Stimulated activated naive CD8-positive, alpha-beta T cell treated with anti-CD3 and anti-CD28 coated beads, Interleukin-15, amount 100 ng/mL, for 72 hours (primary cell): Measurements from ENCODE around the gene MYO7A.
A peak's percentile ranks its signal among the peaks of the same experiment; 100 is the strongest.

Experiments used
- ATAC-seq: fragments of 150-1000 bp; cut with Tn5 transposase; 2 replicates; pipeline ENCODE4 v1.10.0; 2021; ENCODE audit warnings: mild to moderate bottlenecking, moderate library complexity
- DNase-seq, 2 donors: peaks; one replicate each; pipeline ENCODE4 v3.0.0; 2021 to 2022
- H3K27ac Mint-ChIP-seq, 2 donors: one replicate each; pipeline ENCODE4 v1.8.0; 2022; ENCODE audit warnings: mild to moderate bottlenecking in 2 of 2, mixed read lengths in 2 of 2, moderate library complexity in 2 of 2
- H3K27me3 Mint-ChIP-seq: one replicate; pipeline ENCODE4 v1.8.0; 2022; ENCODE audit warnings: mixed read lengths
- H3K4me1 Mint-ChIP-seq: one replicate; pipeline ENCODE4 v1.8.0; 2022; ENCODE audit warnings: mild to moderate bottlenecking, mixed read lengths
- H3K4me3 Mint-ChIP-seq, 2 donors: one replicate each; pipeline ENCODE4 v1.8.0; 2022; ENCODE audit warnings: mild to moderate bottlenecking in 2 of 2, mixed read lengths in 2 of 2, moderate library complexity in 1 of 2
- H3K9me3 Mint-ChIP-seq, 2 donors: one replicate each; pipeline ENCODE4 v1.8.0; 2022; ENCODE audit warnings: mixed read lengths in 2 of 2

The MYO7A gene

DNA sequence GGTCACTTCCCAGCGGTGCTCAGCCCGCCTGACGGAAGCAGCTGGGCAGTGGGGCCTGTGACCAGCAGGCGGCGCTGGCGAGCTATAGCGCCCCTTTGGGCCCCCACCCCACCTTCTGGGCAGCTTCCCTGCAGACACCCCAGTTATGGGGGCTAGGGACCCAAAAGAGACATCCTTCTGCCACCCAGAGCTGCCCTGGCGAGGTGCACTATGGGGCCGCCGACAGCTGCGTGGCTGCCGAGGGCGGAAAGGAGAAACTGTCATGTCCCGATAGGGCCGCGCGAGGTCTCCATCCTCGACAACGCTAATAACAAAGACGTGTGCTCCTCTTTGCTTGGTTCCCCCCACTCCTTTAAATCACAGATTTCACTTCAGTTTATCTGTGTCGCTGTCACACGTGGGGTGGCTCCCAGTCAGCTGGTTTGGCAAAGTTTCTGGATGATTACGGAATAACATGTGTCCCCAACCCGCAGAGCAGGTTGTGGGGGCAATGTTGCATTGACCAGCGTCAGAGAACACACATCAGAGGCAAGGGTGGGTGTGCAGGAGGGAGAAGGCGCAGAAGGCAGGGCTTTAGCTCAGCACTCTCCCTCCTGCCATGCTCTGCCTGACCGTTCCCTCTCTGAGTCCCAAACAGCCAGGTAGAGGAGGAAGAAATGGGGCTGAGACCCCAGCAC is 673 bp upstream of the MYO7A start:
- ATAC-seq: peak; percentile 77
- DNase-seq: peak; percentile 59 to 69
- peak overlapping the region in 1 of 2 donors; percentile 5 for H3K27ac Mint-ChIP-seq
- peaks cover 29% of the 10 kb centered on the region for H3K27me3 Mint-ChIP-seq
- H3K4me3 Mint-ChIP-seq: peak overlapping the region; percentile 69 to 81
- no peaks in the 10 kb centered on the region for H3K9me3 Mint-ChIP-seq
- peaks cover 24% of the 10 kb centered on the region for H3K4me1 Mint-ChIP-seq

DNA sequence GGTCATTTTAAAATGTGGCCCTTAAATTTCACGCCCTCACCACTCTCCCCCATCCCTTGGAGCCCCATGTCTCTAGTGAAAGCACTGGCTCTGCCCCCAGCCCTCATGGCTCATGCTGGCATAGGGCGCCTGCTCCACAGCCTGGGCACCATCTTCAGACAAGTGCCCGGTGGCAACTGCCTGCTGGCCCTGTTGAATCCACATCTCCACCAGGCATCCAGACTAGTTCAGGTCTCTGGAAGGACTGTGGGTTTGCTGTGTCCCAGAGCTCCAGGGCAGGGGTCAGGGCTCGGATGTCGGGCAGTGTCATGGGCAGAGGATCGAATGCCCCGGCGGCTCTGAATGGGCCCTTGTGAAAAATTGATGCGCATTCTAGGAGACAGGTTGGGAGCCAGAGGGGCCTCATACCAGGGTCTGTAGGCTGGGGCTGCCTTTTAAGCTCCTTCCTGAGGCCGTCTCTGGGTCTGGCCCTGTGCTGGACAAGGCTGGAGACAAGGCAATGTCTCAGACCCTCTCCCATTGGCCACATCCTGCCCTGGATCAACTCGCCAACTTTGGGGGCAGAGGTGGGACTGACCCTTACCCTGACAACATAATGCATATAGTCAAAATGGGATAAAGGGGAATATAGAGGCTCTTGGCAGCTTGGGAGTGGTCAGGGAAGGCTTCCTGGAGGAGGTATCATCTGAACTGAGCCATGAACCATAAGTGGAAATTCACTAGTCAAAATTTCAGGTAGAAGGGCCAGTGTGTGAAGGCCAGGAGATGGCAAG is 1.2 kb downstream of the MYO7A start:
- no peak overlapping the region for H3K4me3 Mint-ChIP-seq
- no peaks in the 10 kb centered on the region for H3K9me3 Mint-ChIP-seq
- ATAC-seq (no peak), DNase-seq (no peak)
- H3K27me3 Mint-ChIP-seq: peaks cover 29% of the 10 kb centered on the region
- H3K4me1 Mint-ChIP-seq: peaks cover 24% of the 10 kb centered on the region
- peak overlapping the region in 1 of 2 donors; percentile 68 for H3K27ac Mint-ChIP-seq

DNA sequence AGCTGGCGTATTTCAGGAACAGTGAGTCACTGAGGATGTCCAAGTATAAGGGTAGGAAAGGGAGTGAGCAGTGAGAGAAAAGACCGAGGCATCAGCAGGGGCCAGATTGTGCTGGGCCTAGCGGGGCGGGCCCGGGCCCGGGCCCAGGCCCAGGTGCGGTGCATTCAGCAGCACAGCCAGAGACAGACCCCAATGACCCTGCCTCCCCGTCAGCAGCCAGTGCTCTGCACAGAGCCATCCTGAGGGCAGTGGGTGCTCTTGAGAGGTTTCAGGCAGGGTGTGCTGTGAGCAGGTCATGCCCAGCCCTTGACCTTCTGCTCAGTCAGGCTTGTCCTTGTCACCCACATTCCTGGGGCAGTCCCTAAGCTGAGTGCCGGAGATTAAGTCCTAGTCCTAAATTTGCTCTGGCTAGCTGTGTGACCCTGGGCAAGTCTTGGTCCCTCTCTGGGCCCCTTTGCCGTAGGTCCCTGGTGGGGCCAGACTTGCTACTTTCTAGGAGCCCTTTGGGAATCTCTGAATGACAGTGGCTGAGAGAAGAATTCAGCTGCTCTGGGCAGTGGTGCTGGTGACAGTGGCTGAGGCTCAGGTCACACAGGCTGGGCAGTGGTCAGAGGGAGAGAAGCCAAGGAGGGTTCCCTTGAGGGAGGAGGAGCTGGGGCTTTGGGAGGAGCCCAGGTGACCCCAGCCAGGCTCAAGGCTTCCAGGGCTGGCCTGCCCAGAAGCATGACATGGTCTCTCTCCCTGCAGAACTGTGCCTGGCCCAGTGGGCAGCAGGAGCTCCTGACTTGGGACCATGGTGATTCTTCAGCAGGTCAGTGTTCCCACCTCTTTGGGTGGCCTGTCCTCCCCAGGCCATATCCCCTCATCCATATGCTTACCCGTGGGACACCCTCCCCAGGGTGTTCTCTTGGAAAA is 2.1 kb downstream of the MYO7A start:
- Mint-ChIP-seq H3K9me3 (no peaks in the 10 kb centered on the region), H3K27me3 (peaks cover 29% of the 10 kb centered on the region), H3K4me1 (peaks cover 24% of the 10 kb centered on the region), H3K4me3 (no peak overlapping the region), H3K27ac (peak overlapping the region in 1 of 2 donors; percentile 68)
- ATAC-seq (no peak), DNase-seq (no peak)

- ATAC-seq (no peak), DNase-seq (no peak)
- Mint-ChIP-seq H3K9me3 (no peaks in the 10 kb centered on the region), H3K27ac (no peak overlapping the region), H3K4me1 (peaks cover 29% of the 10 kb centered on the region), H3K27me3 (peaks cover 29% of the 10 kb centered on the region), H3K4me3 (no peak overlapping the region)
Measured at GRCh38 chr11:77130763-77131513, 2.9 kb downstream of the MYO7A start.

- ATAC-seq: no peak
- peaks cover 25% of the 10 kb centered on the region for H3K27me3 Mint-ChIP-seq
- no peak for DNase-seq
- H3K27ac Mint-ChIP-seq: no peak overlapping the region
- H3K4me3 Mint-ChIP-seq: no peak overlapping the region
- peaks cover 30% of the 10 kb centered on the region for H3K4me1 Mint-ChIP-seq
- no peaks in the 10 kb centered on the region for H3K9me3 Mint-ChIP-seq
Measured at GRCh38 chr11:77131560-77131959, 3.5 kb downstream of the MYO7A start.

GRCh38 chr11:77135069-77135468 is 7.0 kb downstream of the MYO7A start:
- Mint-ChIP-seq H3K9me3 (no peaks in the 10 kb centered on the region), H3K4me1 (peaks cover 12% of the 10 kb centered on the region), H3K27ac (no peak overlapping the region), H3K27me3 (peaks cover 34% of the 10 kb centered on the region), H3K4me3 (no peak overlapping the region)
- DNase-seq: no peak
- peak; percentile 53 for ATAC-seq

GRCh38 chr11:77136074-77136473 is 8.0 kb downstream of the MYO7A start:
- Mint-ChIP-seq H3K4me3 (peak overlapping the region in 1 of 2 donors; percentile 3), H3K27me3 (peaks cover 37% of the 10 kb centered on the region), H3K9me3 (no peaks in the 10 kb centered on the region), H3K4me1 (peaks cover 12% of the 10 kb centered on the region), H3K27ac (no peak overlapping the region)
- ATAC-seq (peak; percentile 78), DNase-seq (peak in 1 of 2 donors; percentile 31)

- H3K27ac Mint-ChIP-seq: no peak overlapping the region
- peaks cover 17% of the 10 kb centered on the region for H3K4me1 Mint-ChIP-seq
- DNase-seq: no peak
- ATAC-seq: no peak
- H3K4me3 Mint-ChIP-seq: no peak overlapping the region
- H3K27me3 Mint-ChIP-seq: peaks cover 42% of the 10 kb centered on the region
- no peaks in the 10 kb centered on the region for H3K9me3 Mint-ChIP-seq
Measured at GRCh38 chr11:77136784-77137420, 8.9 kb downstream of the MYO7A start.

DNA sequence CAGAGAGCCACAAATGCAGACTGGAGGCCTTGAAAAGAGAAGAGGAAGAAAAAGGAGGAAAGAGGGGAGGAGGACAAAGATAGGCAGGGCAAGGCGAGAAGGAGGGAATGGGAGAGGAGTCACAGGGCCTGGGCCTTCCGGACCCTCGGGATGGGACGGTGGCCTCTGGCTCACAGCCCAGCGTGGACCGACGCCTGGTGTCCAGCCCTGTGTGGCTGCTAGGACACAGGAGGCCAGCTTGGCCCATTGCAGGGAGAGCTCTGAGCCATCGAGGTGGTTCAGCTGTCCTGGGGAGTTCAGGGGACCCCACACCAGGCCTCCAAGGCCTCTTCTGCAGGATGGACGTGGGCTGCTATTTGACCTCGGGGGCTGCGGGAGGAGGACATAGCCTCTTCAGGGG is 9.4 kb downstream of the MYO7A start:
- Mint-ChIP-seq H3K27me3 (peaks cover 46% of the 10 kb centered on the region), H3K9me3 (no peaks in the 10 kb centered on the region), H3K27ac (no peak overlapping the region), H3K4me1 (peaks cover 22% of the 10 kb centered on the region), H3K4me3 (no peak overlapping the region)
- DNase-seq: no peak
- ATAC-seq: no peak

DNA sequence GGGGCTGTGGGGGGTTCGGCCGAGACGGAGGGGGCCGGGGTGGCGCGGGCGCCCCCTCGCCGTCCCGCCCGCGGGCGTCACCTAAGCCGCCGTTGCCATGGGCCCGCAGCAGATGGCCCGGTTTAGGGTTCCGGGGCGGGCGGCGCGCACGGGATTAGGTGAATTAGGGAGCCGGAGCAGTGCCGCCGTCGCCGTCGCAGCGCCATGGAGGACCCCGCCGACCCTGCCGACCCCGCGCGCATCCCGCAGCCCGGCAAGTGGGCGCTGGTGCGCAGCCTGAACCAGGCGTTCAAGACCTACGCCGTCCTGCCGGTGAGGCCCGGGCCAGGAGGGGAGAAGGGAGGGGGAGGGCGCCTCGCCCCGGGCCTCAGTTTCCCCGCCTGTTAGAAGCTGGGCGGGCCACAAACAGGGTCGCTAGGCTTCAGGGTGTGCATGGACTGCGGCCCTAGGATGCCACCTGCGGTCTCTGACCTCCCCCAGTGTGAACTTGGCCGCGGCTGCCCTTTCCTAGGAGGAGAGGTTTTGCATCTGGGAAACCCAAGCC is 10.1 kb downstream of the MYO7A start:
- H3K27ac Mint-ChIP-seq: no peak overlapping the region
- peaks cover 30% of the 10 kb centered on the region for H3K4me1 Mint-ChIP-seq
- peaks cover 50% of the 10 kb centered on the region for H3K27me3 Mint-ChIP-seq
- DNase-seq (no peak), ATAC-seq (no peak)
- no peak overlapping the region for H3K4me3 Mint-ChIP-seq
- no peaks in the 10 kb centered on the region for H3K9me3 Mint-ChIP-seq

DNA sequence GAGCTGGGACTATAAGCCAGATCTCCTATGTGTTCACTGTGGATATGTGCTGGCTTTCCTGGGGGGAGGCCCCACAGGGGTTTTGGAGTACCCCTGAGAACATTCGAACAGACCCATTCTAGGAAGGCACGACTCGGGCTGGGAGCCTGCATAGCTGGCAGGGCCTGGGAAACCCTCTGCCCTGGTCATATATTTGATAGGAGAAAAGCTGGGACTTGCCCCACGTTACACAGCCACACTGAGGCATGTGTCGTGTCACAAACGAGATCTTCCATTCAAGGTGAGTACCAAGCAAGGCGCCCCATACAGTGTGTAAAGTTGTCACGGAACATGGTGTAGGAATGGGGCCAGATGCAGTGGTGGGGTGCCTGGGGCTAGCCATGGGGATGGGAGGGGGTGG is 11.2 kb downstream of the MYO7A start:
- ATAC-seq: no peak
- H3K4me1 Mint-ChIP-seq: peaks cover 36% of the 10 kb centered on the region
- no peak for DNase-seq
- H3K4me3 Mint-ChIP-seq: no peak overlapping the region
- no peaks in the 10 kb centered on the region for H3K9me3 Mint-ChIP-seq
- peaks cover 56% of the 10 kb centered on the region for H3K27me3 Mint-ChIP-seq
- H3K27ac Mint-ChIP-seq: no peak overlapping the region

DNA sequence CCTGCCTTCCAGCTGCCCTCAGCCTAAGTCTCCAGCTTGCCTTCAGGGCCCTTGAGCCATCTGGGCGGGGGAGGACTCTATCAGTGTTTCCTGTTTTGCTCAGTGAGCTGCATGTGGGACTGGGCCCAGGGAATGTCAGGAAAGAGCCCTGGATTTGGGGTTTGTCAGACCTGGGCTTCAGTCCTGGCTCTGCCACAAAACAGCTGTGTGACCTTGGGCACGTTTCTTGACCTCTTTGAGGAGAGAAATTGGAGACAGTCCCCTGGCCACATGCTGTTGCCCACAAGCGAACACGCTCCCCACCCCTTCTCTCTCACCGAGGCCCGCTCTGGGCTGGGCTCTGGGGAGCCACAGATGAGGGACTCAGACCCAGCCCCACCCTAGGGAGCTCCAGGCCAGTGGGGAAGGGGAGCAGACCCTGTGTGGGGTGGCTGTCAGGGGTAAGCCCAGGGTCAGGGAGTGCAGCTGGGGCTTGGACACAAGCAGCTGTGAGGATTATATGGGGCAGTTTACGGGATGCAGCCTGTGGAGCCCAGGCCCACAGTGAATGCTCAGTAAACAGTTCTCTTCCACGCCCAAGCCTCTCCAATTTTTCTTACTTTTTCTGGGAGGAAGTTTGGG is 12.3 kb downstream of the MYO7A start:
- no peak for DNase-seq
- H3K9me3 Mint-ChIP-seq: no peaks in the 10 kb centered on the region

DNA sequence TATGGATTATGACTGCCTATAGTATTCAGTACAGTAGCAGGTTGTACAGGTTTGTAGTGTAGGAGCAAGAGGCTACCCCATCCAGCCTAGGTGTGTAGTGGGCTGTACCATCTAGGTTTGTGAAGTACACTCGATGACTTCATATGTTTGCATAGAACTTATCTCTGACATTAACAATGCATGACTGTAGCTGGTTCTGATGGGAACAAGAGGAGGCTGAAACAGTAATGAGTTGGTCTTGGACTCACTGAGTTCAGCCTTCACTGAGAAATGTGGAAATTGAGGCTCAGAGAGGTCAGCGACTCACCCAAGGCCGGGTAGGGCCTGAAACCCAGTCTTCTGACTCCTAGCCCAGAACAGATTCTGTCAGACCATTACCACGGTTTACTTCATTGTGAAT is 13.0 kb downstream of the MYO7A start:
- Mint-ChIP-seq H3K4me1 (peaks cover 31% of the 10 kb centered on the region), H3K9me3 (no peaks in the 10 kb centered on the region), H3K27ac (no peak overlapping the region), H3K4me3 (no peak overlapping the region), H3K27me3 (peaks cover 56% of the 10 kb centered on the region)
- DNase-seq (no peak), ATAC-seq (no peak)

More for the DNA sequence above, 12.3 kb downstream of the MYO7A start:
- Mint-ChIP-seq H3K27me3 (peaks cover 56% of the 10 kb centered on the region), H3K27ac (no peak overlapping the region), H3K4me3 (no peak overlapping the region), H3K4me1 (peaks cover 36% of the 10 kb centered on the region)
- ATAC-seq: no peak

GRCh38 chr11:77141475-77141874 is 13.4 kb downstream of the MYO7A start:
- no peak for DNase-seq
- Mint-ChIP-seq H3K4me3 (no peak overlapping the region), H3K27me3 (peaks cover 54% of the 10 kb centered on the region), H3K9me3 (no peaks in the 10 kb centered on the region), H3K27ac (no peak overlapping the region), H3K4me1 (peaks cover 26% of the 10 kb centered on the region)
- ATAC-seq: no peak
